Activated CD8-positive, alpha-beta memory T cell treated with anti-CD3 and anti-CD28 coated beads for 4 hours (primary cell): ENCODE results near the gene DDX49.
A peak's percentile ranks its signal among the peaks of the same experiment; 100 is the strongest.

Experiments used
- DNase-seq, 2 donors: peaks; one replicate each; pipeline ENCODE4 v3.0.0-alpha.2; 2020; ENCODE audit warnings: low read depth in 2 of 2

The DDX49 gene, protein sequence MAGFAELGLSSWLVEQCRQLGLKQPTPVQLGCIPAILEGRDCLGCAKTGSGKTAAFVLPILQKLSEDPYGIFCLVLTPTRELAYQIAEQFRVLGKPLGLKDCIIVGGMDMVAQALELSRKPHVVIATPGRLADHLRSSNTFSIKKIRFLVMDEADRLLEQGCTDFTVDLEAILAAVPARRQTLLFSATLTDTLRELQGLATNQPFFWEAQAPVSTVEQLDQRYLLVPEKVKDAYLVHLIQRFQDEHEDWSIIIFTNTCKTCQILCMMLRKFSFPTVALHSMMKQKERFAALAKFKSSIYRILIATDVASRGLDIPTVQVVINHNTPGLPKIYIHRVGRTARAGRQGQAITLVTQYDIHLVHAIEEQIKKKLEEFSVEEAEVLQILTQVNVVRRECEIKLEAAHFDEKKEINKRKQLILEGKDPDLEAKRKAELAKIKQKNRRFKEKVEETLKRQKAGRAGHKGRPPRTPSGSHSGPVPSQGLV

DNA sequence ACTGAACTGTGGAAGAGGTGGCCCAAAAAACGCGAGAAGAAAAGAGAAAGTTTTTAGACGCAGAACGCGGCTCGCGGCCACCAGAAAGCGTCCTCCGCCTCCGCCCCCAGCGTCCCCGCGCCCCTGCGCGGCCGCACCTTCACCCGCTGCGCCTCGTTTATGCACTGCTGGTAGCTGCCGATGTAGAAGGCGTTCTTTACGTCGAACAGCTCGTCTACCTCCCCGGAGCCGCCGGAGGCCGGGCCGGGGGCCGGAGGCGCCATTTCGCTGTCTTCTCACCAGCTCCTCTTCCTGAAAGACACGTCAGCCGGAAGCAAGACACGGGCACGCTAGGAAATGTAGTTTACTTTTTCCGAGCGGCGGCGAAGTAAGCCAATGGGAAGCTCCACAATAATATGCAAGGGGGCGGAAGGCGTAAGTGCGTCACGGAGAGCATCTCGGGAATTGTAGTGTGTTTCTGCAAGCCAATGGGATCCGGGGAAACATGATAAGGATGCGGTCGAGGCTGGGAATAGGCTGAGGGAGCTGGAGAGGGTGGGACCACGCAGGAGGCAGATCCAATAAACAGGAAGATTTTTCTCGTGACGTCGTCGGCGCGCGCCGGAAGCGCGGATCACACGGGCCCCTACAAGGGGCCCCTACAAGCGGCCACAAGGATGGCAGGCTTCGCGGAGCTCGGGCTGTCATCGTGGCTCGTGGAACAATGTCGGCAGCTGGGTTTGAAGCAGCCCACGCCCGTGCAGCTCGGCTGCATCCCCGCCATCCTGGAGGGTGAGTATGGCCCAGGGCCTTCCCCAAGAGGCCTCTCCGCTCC is at the start of gene DDX49, which contains the start of gene COPE:
TSS of gene DDX49 (plus strand) at position 630 of the 814 bp plus-strand sequence. CDS start at position 657, 27 bp downstream.
TSS of gene COPE (minus strand) at position 302 of the 814 bp plus-strand sequence. CDS start at position 263, 39 bp downstream.
- DNase-seq, result peak; percentile 96 to 97

DNA sequence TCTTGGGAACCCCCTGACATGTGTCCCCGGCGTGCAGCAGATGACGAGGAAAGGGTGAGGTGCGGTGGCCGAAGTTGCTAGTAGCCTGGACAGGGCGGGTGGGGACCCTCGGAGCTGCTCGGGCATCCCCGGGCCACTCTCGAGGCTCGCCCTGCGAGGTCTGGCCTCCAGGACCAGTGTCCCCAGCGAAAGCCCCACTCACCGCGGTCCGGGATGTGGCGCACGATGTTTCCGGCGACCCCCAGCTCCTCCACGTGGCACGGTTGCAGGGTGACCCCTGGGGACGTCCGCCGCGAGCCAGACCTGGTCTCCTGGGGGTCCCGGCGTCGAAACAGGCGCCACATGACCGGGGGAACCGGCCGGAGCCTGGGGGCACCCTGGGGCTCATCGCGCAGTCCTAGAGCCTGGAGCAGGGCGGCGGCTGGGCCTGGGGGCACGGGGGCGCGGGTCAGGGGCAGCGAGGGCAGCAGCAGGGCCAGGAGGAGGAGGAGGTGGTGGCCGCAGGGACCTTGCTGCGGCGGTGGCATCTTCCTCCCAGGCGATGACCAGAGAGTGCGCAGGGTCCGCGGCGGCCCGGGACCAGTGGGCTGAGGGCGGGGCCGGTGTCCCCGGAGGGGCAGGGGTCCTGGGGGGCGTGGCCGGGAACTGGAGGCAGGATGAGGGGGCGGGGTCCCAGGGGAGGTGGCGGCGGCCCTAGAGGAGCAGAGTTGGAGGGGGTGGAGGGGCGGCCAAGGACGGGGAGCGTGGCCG is 49.6 kb upstream of the DDX49 start:
- no peak for DNase-seq

DNA sequence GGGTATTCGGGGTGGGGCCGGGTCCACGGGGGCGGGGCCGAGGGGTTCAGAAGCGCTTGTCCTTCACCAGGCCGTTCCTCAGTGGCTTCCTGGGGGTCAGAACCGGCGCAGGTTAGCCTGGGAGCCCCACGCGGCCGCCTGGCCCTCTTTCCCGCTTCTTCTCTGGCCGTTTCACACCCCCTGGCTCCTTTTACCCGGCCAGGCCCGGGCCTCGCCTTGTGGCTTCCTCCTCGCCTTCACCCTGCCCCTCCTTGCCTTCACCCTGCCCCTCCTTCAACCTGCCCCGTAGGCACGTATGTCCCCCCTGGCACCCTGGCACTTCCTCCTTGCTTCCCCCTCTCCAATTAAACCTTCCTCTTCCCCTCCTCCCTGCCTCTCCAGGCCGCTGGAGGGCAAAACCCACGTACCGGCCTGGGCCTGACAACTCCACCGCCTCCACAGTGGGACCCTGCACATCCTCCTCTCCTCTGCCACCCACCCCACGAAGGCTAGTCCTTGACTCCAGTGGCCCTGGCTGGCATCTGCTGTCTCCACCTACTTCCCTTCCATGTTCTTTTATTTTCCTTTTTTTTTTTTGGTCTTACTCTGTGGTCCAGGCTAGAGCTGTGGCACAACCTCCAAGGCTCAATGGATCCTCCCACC is 48.9 kb upstream of the DDX49 start:
- DNase-seq, result no peak

DNA sequence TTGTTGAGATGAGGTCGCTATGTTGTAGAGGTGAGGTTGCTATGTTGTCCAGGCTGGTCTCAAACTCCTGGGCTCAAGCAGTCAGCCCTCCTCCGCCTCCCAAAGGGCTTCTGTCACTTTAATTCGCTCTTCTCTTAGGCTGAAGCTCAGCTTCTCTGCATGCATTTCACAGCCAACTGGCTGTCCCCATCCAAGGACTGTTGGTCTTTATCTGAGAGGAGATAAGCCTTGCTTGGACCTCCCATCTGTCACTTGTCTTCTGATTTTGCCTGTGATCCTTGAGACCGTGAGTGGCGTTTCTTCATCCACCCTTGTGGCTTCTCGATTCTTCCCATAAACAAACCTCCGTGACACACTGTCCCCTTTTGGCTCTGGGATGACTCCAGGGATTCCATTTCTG is 48.0 kb upstream of the DDX49 start:
- no peak for DNase-seq

DNA sequence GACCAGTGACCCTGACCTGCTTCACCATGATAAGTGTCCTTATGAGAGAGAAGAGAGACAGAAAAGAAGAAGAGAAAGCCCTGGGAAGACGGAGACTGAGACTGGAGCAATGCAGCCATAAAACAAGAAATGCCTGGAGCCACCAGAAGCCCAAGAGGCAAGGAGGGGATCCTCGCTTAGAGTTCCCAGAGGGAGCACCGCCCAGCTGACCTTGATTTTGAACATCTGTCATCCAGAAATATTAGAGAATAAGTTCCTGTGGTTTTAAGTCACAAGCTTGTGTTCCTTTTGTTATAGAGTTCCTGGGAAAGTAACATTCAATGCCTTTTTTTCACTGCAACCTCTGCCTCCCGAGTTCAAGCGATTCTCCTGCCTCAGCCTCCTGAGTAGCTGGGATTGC is 43.8 kb upstream of the DDX49 start:
- DNase-seq, result no peak

DNA sequence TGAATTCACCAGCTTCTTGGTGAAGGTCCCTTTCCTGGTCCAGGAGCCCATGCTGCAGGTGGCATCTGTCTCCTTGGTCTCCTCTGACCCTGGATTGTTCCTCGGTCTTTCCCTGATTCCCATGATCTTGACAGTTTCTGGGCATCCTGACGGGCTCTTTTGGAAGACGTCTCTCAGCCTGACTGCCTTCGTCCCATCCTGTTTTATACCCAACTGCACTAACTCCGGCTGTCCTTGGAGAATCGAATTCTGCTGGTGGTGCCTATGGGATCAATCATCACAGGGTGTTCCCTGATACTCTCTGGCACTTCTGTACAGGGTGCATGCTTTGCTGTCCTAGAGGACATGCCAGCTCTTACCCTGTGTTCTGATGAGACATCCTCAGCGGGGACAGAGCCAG is 42.6 kb upstream of the DDX49 start:
- no peak for DNase-seq

DNA sequence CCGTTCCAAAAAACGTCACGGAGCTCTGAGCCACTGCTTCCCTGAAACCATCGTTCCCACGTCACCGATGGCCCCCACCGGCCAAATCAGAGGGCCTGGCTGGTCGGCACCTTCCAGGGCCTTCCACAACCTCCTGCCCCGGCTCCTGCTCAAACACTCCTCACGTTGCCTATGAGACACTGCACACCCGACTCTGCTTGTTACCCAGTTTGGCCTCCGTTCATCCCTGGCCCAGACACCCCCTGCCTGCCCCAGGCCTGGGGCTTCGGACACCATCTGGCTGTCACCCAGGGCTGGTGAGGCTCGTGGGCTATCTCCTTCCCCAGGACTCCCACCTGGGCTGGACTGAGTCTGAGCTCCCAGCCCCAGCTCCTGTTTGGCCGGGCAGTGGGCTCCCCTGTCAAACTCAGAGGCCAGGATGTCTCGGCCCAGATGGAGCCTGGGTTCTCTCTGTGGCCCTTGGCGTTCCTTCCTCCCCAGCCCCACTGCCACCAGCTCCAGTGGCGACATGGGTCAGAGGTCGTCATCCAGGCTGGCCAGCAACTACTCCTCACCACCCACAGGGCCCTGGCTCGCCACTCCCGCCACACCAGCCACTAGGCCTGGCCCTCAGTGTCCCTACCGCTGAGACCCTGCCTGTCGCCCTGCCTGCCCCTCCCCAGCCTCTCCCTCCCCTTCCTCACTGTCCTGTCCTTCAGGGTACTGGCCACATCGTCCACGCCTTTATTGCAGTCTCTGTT is 41.3 kb upstream of the DDX49 start:
- DNase-seq, result no peak

DNA sequence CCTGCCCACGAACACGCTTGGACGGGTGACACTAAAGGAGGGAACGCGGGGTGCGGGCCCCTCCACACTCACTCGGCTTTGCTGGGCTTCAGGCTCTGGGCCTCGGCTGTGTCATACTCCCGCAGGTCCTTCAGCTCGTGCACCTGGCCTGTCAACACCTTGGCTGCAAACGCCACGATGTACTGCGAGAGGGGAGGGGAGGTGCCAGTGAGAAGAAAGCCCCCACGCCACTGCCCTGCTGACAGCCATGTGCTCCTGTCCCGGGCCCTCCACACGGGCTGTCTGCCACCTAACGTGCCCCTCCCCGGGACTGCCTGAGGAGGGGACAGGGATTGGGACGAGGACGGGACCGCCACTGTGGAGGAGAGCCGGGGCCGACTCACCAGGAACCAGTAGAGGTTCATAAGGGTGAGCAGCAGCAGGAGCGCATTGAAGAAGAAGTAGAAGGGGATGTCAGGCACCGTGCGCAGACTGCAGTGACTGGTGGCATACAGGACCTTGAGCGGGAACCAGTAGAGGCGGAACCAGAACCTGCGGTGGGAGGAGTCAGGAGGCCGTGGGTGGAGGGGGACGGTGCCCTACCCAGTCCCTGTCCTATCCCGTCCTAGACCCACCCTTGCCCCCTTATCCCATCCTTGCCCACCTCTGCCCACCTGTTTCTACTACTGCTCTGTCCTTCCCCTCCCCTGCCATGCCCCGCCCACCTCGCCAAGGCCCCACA is 40.5 kb upstream of the DDX49 start:
- no peak for DNase-seq

DNA sequence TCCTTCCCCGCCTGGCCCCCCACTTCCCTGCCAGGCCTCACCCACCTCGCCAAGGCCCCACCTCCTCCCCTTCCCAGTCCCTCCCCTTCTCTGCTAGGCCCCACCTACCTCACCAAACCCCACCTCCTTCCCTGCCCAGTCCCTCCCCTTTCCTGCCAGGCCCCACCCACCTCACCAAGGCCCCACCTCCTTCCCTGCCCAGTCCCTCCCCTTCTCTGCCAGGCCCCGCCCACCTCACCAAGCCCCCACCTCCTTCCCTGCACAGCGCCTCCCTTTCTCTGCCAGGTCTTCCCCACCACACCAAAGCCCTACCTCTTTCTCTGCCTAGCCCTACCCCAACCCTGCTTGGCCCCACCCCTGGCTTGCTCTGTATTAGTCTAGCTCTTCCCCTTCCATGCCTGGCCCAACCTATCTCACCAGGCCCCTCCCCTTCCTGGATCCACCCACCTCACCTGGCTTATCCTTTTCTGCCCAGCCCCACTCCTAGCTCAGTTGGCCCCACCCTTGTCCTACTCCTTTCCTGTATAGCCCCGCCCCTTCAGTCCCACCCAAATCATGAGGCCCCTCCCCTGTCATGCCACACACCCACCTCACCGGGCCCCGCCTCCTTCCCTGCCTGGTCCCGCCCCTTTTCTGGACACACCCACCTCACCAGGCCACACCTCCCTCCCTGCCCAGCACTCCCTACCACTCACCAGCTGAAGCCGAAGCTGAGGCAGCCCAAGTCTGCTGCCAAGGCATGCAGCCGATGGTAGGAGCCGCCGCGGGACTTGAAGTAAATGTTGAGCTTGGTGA is 39.7 kb upstream of the DDX49 start:
- DNase-seq, result no peak

DNA sequence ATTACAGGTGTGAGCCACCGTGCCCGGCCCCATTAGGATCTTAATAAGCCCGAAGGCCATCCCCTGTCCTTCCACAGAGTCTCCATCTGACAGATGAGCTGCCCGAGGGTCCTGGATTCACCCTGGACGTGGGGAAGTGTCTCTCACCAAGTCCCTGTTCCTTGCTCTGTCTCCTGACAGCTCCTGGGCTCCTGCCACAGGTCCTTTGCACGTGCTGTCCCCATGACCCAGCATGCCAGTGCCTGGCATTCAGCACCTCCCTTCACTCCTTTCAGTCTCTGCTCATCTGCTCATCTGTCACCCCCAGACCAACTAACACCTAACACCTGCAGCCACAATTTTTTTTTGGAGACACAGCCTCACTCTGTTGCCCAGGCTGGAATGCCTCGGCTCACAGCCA is 38.0 kb upstream of the DDX49 start:
- no peak for DNase-seq

DNA sequence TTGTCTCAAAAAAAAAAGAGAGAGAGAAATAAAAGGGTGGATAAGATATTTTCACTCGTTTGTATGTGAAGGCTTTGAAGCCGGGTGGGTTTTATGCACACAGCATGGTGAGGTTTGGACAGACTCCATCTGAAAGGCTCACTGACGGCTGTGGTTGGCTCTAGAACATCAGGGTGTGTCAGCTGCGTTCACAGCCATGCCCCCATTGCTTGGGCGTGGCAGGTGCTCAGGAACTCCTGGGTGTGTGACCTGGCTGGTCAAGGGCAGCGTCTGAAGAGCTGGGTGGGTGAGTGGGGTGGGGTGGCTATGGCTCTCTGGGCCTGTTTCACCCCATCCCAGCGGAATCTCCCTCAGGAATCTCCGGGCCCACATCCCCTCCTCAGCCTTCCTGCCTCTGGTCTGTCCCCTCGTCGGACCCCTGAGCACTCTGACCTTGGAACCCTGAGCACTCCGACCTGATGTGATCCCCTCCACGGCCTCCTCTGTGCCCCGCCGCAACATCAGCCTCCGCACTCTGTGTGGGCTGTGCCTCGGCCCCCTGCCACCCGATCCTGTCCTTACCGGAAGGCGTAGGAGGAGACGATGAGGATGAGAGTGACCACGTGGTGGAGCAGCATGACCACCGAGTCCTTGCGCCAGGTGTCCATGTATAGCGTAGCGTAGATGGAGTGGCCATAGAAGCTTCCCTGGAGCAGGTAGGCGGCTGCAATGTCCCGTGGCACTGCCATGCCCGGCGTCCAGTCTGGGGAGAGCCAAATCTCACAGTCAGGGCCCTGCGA is 35.8 kb upstream of the DDX49 start:
- DNase-seq, result no peak

DNA sequence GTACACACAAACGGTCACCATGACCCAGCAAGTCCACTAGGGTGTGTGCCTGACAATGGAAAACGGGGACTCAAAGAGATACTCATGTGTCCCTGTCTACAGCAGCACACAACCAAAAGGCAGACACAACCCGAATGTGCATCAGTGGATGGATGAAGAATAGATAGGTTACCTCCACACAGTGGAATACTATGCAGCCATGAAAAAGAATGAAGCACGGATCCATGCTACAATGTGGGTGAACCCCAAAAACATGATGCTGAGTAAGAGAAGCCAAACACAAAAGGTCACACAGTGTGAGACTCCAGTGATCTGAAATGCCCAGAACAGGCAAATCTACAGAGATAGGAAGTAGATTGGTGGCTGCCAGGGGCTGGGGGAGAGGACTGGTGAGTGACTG is 32.5 kb upstream of the DDX49 start:
- DNase-seq, result no peak

DNA sequence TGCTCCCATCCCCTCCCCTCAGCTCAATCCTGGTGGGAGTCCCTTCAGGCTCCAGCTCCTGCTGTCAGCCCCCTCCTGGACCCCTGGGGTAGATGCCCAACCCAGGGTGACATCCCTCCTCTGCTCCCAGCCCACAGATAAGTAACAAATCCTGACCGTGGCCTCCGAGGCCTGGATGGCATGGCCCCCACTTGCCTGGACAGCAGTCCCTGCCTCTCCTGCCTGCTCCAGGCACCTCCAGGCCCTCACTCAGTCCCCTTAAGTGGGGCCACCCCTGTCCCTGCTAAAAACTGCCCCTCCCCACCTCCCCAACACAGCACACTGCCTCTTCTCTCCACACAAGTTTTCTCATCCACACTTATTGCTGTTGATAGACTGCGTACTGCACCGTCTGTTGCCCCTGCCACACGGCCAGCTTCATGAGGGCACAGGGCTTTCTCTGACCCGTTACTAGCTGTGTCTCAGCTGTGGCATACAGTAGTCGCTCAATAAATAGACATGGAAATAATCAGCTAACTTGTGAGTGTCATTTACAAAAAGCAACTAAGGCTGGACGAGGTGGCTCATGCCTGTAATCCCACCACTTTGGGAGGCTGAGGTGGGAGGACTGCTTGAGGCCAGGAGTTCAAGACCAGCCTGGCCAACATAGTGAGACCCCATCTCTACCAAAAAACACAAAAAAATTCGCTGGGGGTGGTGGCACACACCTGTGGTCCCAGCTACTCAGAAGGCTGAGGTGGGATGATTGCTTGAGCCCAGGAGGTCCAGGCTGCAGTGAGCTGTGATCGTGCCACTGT is 29.4 kb upstream of the DDX49 start:
- no peak for DNase-seq

DNA sequence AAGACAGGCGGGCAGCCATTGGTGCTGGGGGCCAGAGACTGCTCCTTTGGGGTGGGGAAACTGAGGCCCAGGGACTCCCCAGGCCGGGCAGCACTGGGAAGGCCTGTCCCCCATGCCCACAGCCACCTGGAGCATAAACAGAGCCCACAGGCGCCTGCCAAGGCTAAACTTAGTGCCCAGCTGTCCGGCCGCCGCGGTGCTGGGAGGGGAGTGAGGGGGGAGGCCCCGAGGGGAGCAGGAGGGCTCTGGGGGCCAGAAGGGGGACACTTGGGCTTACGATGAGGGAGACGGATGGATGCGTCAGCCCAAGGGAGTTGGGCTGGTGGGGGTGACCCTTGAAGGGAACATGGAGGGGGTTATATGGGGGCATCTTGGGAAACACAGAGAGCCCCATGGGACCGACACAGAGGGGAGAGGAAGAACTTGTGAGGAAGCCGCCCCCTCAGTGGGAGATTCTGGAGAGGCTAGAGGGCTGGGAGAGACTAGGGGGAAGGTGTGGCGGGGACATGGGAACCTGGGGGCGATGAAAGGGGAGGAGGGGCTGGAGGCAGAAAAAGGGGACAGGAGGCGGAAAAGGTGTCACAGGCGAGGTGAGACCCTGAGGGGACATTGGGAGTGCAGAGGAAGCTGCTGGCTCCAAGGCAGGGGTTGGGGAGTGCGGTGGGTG is 25.8 kb upstream of the DDX49 start:
- no peak for DNase-seq

DNA sequence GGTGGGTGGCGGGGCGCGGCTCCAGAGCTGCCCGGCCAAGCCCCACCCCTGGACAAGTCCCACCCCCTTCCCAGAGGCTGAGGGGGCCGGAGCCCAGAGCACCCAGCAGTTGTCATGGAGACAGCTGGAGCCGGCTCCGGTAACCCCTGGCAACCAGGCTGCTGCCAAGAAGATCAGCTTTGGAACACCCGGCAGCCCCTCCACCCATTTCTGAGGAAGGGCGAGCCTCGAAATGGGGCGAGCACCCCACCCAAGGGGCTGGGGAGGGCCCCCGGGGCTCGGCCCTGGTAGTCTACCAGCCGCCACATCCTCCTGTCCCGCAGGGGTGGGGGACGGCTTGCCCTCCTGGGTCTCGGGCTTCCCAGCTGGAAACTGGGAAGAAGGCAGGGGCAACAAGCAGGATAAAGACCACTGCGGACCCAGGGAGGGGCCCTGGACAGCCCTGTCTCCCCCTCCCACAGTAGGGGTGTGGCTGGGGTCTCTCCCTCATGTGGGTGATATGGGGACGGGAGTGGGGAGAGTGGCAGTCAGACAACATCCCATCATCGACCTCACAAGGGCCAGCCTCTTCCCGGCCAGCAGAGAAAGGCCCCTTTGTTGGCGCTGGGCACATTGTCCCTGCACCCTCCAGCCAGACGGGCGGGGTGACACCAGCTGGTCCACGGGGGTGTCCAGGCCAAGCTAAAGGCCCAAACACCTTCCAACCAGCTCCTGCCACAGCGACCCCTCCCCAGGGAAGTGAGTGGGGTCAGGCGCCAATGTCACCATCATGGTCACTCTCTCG is 25.1 kb upstream of the DDX49 start:
- no peak for DNase-seq
